Right renal pelvis (tissue), 4 donors: ENCODE measurements around the gene BARX2. TPM values are rescaled to one million over a fixed set of nuclear protein-coding genes. Genes with fewer than 3 reads are reported as not detected.

Source experiments
- DNase-seq, 4 donors: peaks; one replicate each; pipeline ENCODE4 v3.0.0-alpha.2; 2013; ENCODE audit warnings: low read depth in 4 of 4, low spot score in 3 of 4, missing footprints in 1 of 4
- polyA plus RNA-seq, 4 donors: library from polyadenylated mRNA; unstranded; fragments of 120-200 nt; gene quantifications; one replicate each; pipeline ENCODE4 v1.2.1, GENCODE V29; 2013; ENCODE audit not compliant: insufficient read length in 4 of 4

The BARX2 gene
- polyA plus RNA-seq, 4 donors, result 0.44 to 1.2 (median 0.94) TPM

DNA sequence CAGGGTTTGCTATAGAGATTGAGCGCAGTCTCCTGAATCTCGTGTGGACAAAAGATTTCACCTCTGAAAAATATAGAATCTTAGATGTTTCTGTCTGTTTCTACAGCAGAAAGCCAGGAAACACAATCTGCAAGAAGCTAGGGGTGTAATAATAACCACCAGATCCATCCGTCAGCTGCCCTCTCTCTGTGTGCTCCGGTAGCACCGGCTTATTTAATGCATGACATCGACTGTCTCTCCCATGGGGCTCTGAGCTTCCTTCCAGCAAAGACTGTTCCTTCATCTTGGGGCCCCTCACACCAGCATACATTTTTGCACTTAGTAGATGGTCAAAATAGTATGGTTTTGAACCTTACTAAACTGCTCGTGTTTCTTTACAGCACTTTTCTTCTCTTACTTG lies 20.2 kb downstream of the BARX2 start:
- no peak for DNase-seq

DNA sequence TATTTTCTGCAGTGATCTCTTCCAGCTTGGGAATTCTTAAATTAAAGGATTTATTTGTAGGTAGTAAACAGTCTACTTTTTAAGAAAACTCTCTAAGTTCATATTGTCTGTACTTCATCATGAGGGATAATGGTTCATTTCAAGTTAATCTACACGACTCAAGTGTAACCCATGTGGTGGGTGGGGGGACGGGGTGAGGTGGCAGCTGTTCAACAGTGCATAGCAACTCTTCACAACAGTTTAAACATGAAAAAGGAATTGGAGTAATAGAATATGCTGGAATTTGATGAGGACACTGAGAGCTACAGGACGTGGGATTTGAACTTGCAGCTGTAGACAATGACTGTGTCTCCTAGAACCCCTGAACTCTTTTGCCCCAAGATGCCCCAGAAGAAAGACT lies 20.8 kb downstream of the BARX2 start:
- no peak for DNase-seq

DNA sequence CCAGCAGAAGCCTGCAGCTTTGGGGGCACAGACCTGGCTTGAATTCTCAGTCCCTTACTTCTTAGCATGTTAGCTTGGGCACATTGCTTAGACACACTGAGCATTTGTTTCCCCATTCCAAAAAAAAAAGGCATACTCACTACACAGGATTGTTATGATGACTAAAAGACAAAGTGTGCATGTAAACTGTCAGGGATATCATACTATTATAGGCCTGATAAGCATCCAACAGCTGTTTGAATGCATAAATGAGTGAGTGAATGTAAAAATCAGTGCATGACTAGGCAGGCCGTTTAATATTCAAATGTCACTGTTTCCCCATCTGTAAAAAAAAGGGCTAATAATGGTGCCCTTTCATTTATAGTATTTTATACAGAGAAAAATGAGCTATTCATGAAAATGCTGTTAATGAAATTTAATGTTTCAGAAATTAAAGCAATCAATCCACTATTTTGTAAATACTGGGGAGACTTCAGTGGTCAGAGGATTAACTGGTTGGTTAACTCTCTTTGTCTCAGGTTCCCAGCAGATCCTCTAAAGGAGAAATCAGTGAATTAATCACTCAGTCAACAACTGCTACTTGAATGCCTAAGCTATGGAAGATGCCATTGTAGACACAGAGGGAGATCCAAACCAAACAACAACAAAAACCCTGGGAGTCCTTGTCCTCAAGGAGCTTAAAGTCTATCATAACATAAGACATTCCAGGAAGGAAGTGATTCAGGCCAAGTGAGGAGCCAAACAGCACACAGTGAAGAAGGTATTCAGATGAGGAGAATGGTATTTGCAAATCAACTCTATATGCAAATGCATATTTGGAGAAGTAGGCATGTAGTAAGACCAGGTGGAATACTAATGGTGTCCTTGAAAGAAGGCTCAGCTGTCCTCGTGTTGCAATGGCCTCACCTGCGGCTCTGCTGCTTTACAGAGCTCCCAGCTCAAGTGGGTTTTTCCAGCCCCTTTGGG lies 26.8 kb downstream of the BARX2 start:
- DNase-seq, result no peak

- no peak for DNase-seq
These were observed 29.1 kb downstream of the BARX2 start for GRCh38 chr11:129404731-129405130.

GRCh38 chr11:129408865-129409444 lies 33.3 kb downstream of the BARX2 start:
- DNase-seq, result no peak

DNA sequence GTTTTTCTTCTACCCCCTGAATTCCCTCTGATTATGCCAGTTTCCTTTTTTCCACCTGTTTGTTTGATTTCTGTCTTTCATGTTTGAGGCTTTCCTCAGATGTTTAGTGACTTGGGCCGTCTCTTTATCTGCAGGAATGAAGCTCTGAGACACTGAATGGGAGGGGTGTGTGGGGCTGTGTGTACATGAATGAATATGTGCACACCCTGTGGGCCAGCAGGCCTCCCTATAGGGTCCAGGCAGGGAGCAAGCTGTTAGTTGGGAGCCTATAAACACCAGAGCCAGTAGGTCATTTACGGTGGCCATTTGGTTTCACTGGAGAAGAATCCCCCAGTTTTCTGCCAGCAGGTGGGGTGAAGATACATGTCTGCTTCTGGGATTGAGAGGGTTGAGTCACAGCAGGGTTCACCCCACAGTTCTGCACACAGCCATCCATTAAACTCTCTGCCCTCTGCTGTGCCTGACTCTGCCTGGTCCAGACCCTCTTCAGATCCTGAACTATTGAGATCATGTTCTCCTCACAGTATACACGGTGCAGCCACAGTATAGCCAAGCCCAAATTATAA lies 34.8 kb downstream of the BARX2 start:
- no peak for DNase-seq

- no peak for DNase-seq
These were observed 36.8 kb downstream of the BARX2 start for GRCh38 chr11:129412494-129412893.

DNA sequence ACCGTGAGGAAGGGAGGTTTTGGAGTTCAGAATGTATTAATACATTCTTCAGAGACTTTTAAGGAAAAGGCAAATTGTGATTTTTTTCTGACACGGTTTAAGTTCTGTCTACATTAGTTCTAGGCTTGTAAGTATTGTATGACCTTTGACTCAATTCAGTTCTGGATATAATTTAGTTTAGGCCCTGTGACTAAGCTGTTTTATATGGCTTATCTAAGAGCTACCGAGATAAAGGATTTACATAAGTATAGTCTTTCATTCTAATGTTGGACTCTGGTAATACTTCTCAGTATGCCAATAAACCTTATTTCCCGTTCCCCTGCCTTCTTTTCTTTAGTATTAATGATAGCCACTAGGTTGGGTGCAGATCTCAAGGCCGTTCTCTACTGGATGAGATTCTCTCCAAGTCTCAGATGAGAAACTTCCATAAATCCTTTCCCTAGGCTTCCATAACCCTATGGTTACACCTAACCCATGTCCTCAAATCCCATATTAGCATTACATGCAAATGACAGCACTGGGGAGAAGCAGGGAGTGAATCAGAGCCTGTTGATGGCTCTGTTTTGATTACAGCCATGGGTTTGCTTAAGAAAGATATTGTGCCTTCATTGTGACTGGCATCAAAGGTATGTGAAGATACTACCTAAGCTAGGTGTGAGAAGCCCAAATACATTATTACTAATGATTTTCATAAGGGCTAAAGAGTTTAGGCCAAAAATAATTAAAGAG lies 38.7 kb downstream of the BARX2 start:
- no peak for DNase-seq

DNA sequence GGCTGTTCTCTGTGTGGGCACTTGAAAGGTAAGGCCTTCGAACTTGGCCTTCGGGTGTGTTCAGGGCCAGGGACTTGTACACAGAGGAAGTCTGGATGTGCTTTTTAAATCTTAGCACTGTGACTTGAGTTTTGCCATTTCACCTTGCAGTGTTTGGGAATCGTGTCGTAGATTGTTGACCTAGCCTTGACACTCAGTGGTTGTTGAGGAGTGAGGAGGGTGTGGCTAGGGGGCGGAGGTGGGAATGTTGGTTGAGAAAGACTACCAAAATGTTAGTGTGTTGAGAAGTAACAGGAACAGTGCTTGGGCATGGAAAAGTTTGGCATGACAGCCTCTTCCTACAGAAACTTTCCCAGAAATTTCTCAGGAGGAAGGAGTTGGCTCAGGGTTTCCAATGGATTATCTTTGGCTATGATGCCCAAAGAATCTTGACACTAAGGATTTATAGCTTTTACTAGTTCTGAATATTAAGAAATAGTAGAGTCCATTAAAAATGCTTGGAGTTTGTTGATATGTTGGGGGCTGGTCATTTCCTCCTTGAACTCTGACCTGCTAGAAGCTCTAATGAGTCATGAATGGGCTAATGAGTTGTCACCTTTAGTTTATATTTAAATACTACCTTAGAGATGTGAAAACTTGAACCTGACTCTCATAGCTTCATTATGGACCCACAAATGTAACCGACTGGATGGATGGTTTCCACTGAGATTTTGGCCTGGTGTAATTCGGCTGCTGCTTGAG lies 40.6 kb downstream of the BARX2 start:
- no peak for DNase-seq

GRCh38 chr11:129417458-129417857 lies 41.8 kb downstream of the BARX2 start:
- no peak for DNase-seq

DNA sequence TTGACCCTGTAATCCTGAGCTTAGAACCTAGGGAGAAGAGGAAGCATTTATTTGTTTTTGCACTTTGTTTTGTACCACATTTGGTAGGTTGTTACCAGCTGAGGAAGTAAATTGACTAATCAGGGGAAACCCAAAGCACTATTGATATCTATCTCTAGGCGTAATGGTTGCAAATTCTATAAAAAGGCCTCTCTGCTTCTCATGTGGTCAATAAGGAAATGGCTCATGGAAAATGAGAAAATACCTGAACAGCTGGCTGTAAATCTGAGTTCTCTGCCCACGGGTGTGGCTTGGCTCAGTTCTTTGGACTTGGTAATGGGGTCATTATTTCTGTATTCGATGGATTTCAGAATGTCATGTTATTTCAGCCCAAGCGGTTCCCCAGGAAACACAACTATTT lies 42.4 kb downstream of the BARX2 start:
- no peak for DNase-seq

DNA sequence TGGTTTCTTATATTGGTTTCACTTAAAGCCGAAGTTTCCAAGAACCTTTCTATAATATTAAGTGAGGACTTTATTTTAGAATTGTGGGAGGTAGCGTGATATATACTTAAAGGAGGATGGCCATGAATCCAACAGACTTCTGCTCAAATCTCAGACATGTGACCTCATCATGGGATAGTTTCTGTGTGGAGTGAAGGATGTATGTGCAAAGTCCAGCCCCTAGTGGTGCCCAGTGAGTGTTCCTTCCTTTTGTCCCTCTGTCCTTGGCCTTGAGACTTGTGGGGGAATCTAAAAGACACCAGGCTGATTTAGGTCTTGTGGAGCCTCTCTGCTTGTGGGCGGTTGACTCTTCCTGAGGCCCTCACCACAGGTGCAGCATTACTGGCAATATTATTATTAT lies 43.7 kb downstream of the BARX2 start:
- DNase-seq, result no peak

DNA sequence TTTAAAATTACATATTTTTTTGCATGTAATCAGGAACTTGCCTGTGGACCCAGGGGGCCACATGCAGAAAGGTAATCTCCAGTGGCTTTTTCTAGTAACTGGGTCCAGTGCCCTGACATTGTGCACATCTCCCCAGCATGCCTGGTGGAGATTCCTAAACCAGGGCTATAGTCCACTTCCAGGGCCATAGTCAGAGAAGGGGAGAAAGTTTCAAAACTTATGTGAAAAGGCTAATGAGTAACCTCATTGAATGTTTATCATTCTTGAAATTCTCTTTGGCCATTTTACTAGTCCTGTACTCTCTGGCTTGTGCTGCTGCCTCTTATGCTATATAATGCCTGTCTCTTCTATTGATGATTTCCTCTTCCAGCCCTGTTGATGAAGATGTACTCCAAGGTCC lies 47.8 kb downstream of the BARX2 start:
- no peak for DNase-seq

DNA sequence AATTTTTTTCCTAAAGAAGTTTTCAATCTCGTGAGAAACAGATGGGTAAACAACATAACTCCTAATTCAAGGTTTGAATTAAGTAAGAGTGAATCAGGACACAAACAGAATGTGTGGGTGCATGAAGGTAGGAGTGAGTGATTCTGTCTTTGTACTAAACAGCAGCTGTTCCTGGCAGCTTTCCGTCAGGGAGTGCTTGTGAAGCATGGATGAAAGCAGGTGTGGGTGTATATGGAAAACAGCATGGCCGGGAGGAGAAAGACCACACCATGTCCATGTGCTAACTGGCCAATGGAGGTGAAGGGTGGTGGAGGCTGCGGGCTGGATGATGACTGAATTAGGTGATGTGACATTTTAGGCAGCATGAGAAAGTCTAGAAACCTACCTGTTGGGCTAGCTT lies 49.6 kb downstream of the BARX2 start:
- no peak for DNase-seq

GRCh38 chr11:129426038-129426437 lies 50.4 kb downstream of the BARX2 start:
- no peak for DNase-seq

DNA sequence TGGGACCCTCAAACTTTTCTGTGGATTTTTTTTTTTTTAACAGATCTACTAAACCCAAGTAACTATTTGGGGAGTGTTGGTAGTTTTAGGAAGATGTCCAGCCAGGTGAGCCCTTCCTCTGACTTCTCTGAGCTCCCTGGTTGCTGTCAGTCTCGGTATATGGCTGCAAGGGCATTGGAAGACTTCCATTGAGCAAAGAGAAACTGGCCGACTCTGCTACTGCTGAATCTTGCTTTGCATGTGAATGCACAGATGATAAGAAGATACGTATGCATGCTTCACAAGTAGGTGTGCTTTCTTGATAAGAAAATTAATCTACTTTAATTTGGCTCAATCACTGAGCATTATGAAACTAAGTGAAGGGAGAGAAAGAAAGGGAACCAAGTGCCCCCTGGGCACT lies 51.1 kb downstream of the BARX2 start:
- no peak for DNase-seq

GRCh38 chr11:129427376-129427775 lies 51.7 kb downstream of the BARX2 start:
- no peak for DNase-seq

GRCh38 chr11:129427816-129428406 lies 52.3 kb downstream of the BARX2 start:
- DNase-seq, result no peak

- no peak for DNase-seq
These were observed 52.9 kb downstream of the BARX2 start for GRCh38 chr11:129428557-129428956.
